HepG2 (cell line): ENCODE measurements around the gene SEC62. TPM values are rescaled to one million over a fixed set of nuclear protein-coding genes. Genes with fewer than 3 reads are reported as not detected.

ENCODE experiments used
- CBFB ChIP-seq: sonication (generic); formaldehyde crosslinking; IDR thresholded peaks from 2 replicates; pipeline ENCODE4 v1.4.0; 2020; ENCODE audit warnings: missing genetic modification reagents
- KLF13 ChIP-seq: sonication (generic); formaldehyde crosslinking; IDR thresholded peaks from 2 replicates; pipeline ENCODE4 v1.4.0; 2020; ENCODE audit warnings: mild to moderate bottlenecking, missing genetic modification reagents
- NFE2 ChIP-seq: sonication (generic); formaldehyde crosslinking; IDR thresholded peaks from 2 replicates; pipeline ENCODE4 v1.4.0; 2020; ENCODE audit warnings: missing genetic modification reagents
- RXRB ChIP-seq: IDR thresholded peaks from 2 replicates; pipeline ENCODE4 v1.6.1; 2016; ENCODE audit warnings: borderline replicate concordance, missing genetic modification reagents, missing compliant biosample characterization
- SRSF9 ChIP-seq: fragments of 200-400 bp; formaldehyde crosslinking; IDR thresholded peaks from 2 replicates; pipeline ENCODE4 v1.6.1; 2018; ENCODE audit warnings: borderline replicate concordance, mild to moderate bottlenecking, low read depth, low read length; ENCODE audit not compliant: insufficient read depth, poor library complexity, severe bottlenecking
- TBX3 ChIP-seq: fragments of 450-650 bp; IDR thresholded peaks from 2 replicates; pipeline ENCODE4 v1.6.1; 2017; ENCODE audit warnings: antibody characterized with exemption, mild to moderate bottlenecking, inconsistent platforms, borderline replicate concordance
- TEAD2 ChIP-seq: sonication (generic); formaldehyde crosslinking; IDR thresholded peaks from 2 replicates; pipeline ENCODE4 v1.9.0; 2021; ENCODE audit warnings: missing genetic modification reagents
- TGIF2 ChIP-seq: IDR thresholded peaks from 2 replicates; pipeline ENCODE4 v1.6.1; 2016; ENCODE audit warnings: control low read depth, missing compliant biosample characterization
- XBP1 ChIP-seq: sonication (generic); formaldehyde crosslinking; IDR thresholded peaks from 2 replicates; pipeline ENCODE4 v1.5.0; 2020; ENCODE audit warnings: missing genetic modification reagents
- ZFP36L2 ChIP-seq: sonication (generic); formaldehyde crosslinking; IDR thresholded peaks from 2 replicates; pipeline ENCODE4 v1.4.0; 2020; ENCODE audit warnings: missing genetic modification reagents
- ZNF354B ChIP-seq: sonication (generic); formaldehyde crosslinking; IDR thresholded peaks from 2 replicates; pipeline ENCODE4 v1.8.0; 2022; ENCODE audit warnings: mild to moderate bottlenecking, missing genetic modification reagents
- ZNF552 ChIP-seq: sonication (generic); formaldehyde crosslinking; IDR thresholded peaks from 2 replicates; pipeline ENCODE4 v1.9.0; 2022; ENCODE audit warnings: missing genetic modification reagents, mild to moderate bottlenecking, borderline replicate concordance
- polyA plus RNA-seq, 8 experiments: library from polyadenylated mRNA; depleted of rRNA in 3 of 8; stranded (reverse) in 7 of 8; unstranded in 1 of 8; fragments of >200 nt; fragmentation: Illumina TruSeq in 4 of 8; extraction: Trizol in 4 of 8; gene quantifications; 2 replicates each; pipeline versions ENCODE4 v1.2.1 to v1.2.3, GENCODE V29; 2011 to 2016; ENCODE audit warnings: low read depth in 4 of 8, missing spikeins in 1 of 8, mixed read lengths in 1 of 8; ENCODE audit not compliant: insufficient read depth in 1 of 8
- total RNA-seq, 5 experiments: library from RNA; depleted of rRNA; stranded (reverse); fragments of >200 nt; fragmentation: Illumina TruSeq; extraction: Trizol; gene quantifications; 2 replicates each; pipeline ENCODE4 v1.2.3, GENCODE V29; 2016; ENCODE audit warnings: low read depth in 1 of 5
- TF ChIP-seq, protein P1 (sequence below): IDR thresholded peaks from 2 replicates; pipeline ENCODE4 v1.6.1; 2016; ENCODE audit warnings: low read depth, missing genetic modification reagents, missing compliant biosample characterization
- TF ChIP-seq, protein P2 (sequence below): IDR thresholded peaks from 2 replicates; pipeline ENCODE4 v1.6.1; 2012; ENCODE audit warnings: inconsistent platforms
- TF ChIP-seq, protein P3 (sequence below): sonication (generic); formaldehyde crosslinking; IDR thresholded peaks from 2 replicates; pipeline ENCODE4 v1.4.0; 2020; ENCODE audit warnings: missing genetic modification reagents, borderline replicate concordance
- TF ChIP-seq, protein P4 (sequence below): sonication (generic); formaldehyde crosslinking; IDR thresholded peaks from 2 replicates; pipeline ENCODE4 v1.5.1; 2020; ENCODE audit warnings: missing genetic modification reagents, mild to moderate bottlenecking, borderline replicate concordance
- TF ChIP-seq, protein P5 (sequence below): sonication (generic); formaldehyde crosslinking; IDR thresholded peaks from 2 replicates; pipeline ENCODE4 v1.8.0; 2023; ENCODE audit warnings: mild to moderate bottlenecking, missing genetic modification reagents

SEC62 gene
- total and polyA plus RNA-seq, 2 of the 13 experiments (the other 11 are each of a cell fraction or from before 2014, with no cell fraction given): 54.0 to 68.7 TPM

DNA sequence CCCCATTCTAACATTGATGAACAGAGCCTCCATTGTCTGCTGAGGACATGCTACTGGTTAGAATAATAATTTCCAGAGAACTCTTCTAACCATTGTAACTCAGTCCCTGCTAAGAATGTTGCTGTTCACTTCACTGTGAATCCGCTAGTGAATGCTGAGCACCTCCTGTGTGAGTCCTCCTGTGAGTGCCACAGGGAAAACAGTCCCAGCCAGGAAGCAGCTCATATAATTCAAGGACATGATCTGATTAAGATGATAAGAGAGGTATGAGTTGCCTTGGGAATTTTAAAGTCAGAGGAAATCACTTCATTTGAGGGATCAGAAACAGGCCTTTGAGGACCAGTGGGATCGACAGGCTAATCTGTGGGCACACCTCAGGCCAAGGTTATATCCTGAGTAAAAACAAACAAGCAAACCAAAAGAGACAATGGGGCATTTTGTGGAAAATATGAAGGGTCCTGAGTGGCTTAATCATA, 37.3 kb downstream of the SEC62 start (continued):
- TF ChIP-seq, protein P1, sequence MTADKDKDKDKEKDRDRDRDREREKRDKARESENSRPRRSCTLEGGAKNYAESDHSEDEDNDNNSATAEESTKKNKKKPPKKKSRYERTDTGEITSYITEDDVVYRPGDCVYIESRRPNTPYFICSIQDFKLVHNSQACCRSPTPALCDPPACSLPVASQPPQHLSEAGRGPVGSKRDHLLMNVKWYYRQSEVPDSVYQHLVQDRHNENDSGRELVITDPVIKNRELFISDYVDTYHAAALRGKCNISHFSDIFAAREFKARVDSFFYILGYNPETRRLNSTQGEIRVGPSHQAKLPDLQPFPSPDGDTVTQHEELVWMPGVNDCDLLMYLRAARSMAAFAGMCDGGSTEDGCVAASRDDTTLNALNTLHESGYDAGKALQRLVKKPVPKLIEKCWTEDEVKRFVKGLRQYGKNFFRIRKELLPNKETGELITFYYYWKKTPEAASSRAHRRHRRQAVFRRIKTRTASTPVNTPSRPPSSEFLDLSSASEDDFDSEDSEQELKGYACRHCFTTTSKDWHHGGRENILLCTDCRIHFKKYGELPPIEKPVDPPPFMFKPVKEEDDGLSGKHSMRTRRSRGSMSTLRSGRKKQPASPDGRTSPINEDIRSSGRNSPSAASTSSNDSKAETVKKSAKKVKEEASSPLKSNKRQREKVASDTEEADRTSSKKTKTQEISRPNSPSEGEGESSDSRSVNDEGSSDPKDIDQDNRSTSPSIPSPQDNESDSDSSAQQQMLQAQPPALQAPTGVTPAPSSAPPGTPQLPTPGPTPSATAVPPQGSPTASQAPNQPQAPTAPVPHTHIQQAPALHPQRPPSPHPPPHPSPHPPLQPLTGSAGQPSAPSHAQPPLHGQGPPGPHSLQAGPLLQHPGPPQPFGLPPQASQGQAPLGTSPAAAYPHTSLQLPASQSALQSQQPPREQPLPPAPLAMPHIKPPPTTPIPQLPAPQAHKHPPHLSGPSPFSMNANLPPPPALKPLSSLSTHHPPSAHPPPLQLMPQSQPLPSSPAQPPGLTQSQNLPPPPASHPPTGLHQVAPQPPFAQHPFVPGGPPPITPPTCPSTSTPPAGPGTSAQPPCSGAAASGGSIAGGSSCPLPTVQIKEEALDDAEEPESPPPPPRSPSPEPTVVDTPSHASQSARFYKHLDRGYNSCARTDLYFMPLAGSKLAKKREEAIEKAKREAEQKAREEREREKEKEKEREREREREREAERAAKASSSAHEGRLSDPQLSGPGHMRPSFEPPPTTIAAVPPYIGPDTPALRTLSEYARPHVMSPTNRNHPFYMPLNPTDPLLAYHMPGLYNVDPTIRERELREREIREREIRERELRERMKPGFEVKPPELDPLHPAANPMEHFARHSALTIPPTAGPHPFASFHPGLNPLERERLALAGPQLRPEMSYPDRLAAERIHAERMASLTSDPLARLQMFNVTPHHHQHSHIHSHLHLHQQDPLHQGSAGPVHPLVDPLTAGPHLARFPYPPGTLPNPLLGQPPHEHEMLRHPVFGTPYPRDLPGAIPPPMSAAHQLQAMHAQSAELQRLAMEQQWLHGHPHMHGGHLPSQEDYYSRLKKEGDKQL: no peak
- no peak for TF ChIP-seq TBX3
- TF ChIP-seq CBFB (CRISPR knock-in tag): 0 out of 2 replicates have a peak, but pooled peaks have one; percentile 42
- no peak for TF ChIP-seq TEAD2
- TF ChIP-seq, protein P2, sequence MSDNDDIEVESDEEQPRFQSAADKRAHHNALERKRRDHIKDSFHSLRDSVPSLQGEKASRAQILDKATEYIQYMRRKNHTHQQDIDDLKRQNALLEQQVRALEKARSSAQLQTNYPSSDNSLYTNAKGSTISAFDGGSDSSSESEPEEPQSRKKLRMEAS: no peak
- TF ChIP-seq, protein P3, sequence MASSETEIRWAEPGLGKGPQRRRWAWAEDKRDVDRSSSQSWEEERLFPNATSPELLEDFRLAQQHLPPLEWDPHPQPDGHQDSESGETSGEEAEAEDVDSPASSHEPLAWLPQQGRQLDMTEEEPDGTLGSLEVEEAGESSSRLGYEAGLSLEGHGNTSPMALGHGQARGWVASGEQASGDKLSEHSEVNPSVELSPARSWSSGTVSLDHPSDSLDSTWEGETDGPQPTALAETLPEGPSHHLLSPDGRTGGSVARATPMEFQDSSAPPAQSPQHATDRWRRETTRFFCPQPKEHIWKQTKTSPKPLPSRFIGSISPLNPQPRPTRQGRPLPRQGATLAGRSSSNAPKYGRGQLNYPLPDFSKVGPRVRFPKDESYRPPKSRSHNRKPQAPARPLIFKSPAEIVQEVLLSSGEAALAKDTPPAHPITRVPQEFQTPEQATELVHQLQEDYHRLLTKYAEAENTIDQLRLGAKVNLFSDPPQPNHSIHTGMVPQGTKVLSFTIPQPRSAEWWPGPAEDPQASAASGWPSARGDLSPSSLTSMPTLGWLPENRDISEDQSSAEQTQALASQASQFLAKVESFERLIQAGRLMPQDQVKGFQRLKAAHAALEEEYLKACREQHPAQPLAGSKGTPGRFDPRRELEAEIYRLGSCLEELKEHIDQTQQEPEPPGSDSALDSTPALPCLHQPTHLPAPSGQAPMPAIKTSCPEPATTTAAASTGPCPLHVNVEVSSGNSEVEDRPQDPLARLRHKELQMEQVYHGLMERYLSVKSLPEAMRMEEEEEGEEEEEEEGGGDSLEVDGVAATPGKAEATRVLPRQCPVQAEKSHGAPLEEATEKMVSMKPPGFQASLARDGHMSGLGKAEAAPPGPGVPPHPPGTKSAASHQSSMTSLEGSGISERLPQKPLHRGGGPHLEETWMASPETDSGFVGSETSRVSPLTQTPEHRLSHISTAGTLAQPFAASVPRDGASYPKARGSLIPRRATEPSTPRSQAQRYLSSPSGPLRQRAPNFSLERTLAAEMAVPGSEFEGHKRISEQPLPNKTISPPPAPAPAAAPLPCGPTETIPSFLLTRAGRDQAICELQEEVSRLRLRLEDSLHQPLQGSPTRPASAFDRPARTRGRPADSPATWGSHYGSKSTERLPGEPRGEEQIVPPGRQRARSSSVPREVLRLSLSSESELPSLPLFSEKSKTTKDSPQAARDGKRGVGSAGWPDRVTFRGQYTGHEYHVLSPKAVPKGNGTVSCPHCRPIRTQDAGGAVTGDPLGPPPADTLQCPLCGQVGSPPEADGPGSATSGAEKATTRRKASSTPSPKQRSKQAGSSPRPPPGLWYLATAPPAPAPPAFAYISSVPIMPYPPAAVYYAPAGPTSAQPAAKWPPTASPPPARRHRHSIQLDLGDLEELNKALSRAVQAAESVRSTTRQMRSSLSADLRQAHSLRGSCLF (CRISPR knock-in tag): no peak
- TF ChIP-seq TGIF2 (CRISPR knock-in tag): no peak
- TF ChIP-seq RXRB (CRISPR knock-in tag): peak; percentile 91
- TF ChIP-seq, protein P4, sequence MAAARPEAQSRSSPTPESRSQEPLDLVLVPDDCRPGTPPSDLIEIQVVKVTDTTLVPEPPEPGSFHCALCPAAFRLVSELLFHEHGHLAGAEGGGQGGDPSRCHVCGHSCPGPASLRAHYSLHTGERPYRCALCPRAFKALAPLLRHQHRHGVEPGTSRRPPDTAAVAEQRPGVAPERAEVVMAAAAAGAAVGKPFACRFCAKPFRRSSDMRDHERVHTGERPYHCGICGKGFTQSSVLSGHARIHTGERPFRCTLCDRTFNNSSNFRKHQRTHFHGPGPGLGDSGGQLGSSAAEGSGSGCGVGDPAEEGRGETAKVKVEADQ (CRISPR knock-in tag): no peak
- no peak for TF ChIP-seq KLF13 (CRISPR knock-in tag)
- TF ChIP-seq ZNF552 (CRISPR knock-in tag): no peak
- no peak for TF ChIP-seq NFE2
- TF ChIP-seq ZNF354B: no peak
- TF ChIP-seq, protein P5, sequence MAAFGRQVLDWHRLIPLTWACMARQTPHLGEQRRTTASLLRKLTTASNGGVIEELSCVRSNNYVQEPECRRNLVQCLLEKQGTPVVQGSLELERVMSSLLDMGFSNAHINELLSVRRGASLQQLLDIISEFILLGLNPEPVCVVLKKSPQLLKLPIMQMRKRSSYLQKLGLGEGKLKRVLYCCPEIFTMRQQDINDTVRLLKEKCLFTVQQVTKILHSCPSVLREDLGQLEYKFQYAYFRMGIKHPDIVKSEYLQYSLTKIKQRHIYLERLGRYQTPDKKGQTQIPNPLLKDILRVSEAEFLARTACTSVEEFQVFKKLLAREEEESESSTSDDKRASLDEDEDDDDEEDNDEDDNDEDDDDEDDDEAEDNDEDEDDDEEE: no peak
- TF ChIP-seq SRSF9: no peak
- TF ChIP-seq ZFP36L2: no peak
- no peak for TF ChIP-seq XBP1 (CRISPR knock-in tag)
